Activated CD4-positive, alpha-beta memory T cell treated with anti-CD3 and anti-CD28 coated beads, Interleukin-2, amount 10 ng/mL, durations not matched to agents 7 days and 5 days (primary cell): ENCODE measurements around the gene PLB1. TPM values are rescaled to one million over a fixed set of nuclear protein-coding genes. Genes with fewer than 3 reads are reported as not detected.
A peak's percentile ranks its signal among the peaks of the same experiment; 100 is the strongest.

Experiments
- CTCF ChIA-PET: fragments of 350-600 bp; sonication (Branson Sonifier 250); formaldehyde crosslinking; loops from one replicate; lab custom pipeline; 2021; ENCODE audit warnings: antibody characterized with exemption, inconsistent platforms; lab: Charles Lee
- POLR2A ChIA-PET: fragments of 350-600 bp; sonication (Branson Sonifier 250); formaldehyde crosslinking; loops from one replicate; lab custom pipeline; 2021; ENCODE audit warnings: antibody characterized with exemption; lab: Charles Lee
- DNase-seq: peaks from one replicate; pipeline ENCODE4 v3.0.0-alpha.2; 2020
- H3K27ac Mint-ChIP-seq: one replicate; pipeline ENCODE4 v1.8.0; 2021; ENCODE audit warnings: mild to moderate bottlenecking, mixed read lengths
- H3K27me3 Mint-ChIP-seq: one replicate; pipeline ENCODE4 v1.8.0; 2021; ENCODE audit warnings: mixed read lengths
- H3K36me3 Mint-ChIP-seq: one replicate; pipeline ENCODE4 v1.8.0; 2021; ENCODE audit warnings: low read depth, mixed read lengths
- H3K4me1 Mint-ChIP-seq: one replicate; pipeline ENCODE4 v1.8.0; 2021; ENCODE audit warnings: mixed read lengths
- H3K4me3 Mint-ChIP-seq: one replicate; pipeline ENCODE4 v1.8.0; 2021; ENCODE audit warnings: mild to moderate bottlenecking, mixed read lengths
- H3K9me3 Mint-ChIP-seq: one replicate; pipeline ENCODE4 v1.8.0; 2021; ENCODE audit warnings: mixed read lengths
- total RNA-seq, 2 experiments: library from RNA; stranded (reverse); gene quantifications; one replicate each; pipeline ENCODE4 v1.2.3, GENCODE V29; 2021

The PLB1 gene
- total RNA-seq, 2 experiments from 2014 or later = 1.1 to 1.2 TPM

DNA sequence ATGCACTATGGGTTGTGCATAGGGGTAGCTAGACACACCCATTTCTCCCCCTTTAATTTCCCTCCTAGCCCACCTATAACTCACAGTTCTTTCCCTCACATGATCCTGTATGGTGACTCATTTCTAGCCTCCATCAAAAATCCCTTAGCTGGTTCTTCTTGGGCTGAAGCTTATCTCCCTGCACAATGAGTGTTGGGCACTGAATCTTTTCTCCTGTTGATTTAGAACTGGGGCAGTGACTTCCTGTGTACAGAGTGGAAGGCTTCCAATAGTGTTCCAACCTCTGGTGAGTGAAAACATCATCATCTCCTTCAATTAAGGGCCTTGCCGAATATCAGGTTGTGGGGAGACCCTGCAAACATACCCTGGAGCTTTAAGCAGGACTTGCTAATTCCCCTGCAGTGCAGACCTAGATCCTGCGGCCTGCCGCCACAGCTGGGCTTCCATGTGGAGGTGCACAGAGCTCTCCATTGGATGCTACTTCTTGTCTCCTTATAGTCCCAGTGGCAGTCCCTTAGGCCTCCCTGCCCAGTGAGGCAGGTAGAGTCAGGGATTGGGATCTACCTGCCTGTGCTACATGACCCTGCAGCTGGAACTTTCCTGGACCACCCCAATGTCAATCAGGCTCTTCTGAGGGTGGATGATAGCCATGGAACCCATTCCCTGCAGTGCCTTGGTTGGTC, 121.8 kb downstream of the PLB1 start:
- ChIA-PET CTCF (interaction anchor here (0.7 to 1.1 kb wide), 3 partner anchors 23 to 50 kb away, joined by 3 to 4 read pairs (median 3); no protein-coding TSS in a partner anchor), POLR2A (interaction anchor here (1.0 to 2.6 kb wide), 4 partner anchors 15 to 134 kb away, joined by 4 to 7 read pairs (median 4); partner anchors contain the start of gene PPP1CB)
- Mint-ChIP-seq H3K4me1 (peaks cover 50% of the 10 kb centered on the region), H3K27ac (no peak overlapping the region), H3K4me3 (no peak overlapping the region), H3K9me3 (no peaks in the 10 kb centered on the region), H3K27me3 (no peaks in the 10 kb centered on the region), H3K36me3 (no peaks in the 10 kb centered on the region)
- no peak for DNase-seq

DNA sequence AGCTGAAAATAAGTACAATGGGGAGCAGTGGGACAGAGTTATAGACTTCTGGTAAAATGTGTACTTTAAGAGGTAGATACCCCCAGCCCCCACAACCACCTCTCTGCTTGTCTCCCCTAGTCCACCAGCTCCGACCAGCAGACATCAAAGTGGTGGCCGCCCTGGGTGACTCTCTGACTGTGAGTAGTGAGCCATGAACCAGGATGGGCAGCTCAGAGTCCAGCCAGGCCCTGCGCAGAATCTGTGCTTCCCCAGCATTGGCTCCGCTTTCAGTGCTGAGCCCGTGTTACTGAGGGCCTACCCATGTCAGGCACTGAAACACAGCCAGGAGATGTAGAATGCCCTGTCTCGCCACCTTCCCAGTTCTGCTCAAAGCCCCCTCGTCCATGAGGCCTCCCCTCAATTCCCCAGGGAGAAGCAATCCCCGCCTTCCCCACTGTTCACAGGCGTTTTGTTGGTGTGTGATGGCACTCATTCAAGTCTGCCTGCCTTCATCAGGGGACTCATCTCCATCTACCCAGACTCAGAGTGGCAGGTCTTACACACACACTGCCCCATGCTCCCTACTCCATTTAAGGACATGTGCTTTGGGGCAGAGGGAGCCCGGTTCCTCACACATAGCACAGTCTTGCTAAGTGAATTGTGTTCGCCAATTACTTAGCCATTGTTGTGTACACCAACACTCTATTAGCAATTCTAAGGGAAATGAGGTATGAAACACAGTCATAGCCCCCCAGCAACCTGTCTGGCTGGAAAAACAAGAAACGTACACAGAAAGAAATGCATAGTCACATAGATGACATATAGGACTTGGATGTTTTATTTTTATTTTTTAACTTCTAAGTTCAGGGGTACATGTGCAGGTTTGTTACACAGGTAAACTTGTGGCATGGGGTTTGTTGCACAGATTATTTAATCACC, 122.6 kb downstream of the PLB1 start:
- POLR2A ChIA-PET = interaction anchor here (1.0 to 2.6 kb wide), 4 partner anchors 16 to 133 kb away, joined by 4 to 7 read pairs (median 4); partner anchors contain the start of gene PPP1CB
- Mint-ChIP-seq H3K9me3 (peaks cover 5% of the 10 kb centered on the region), H3K36me3 (peaks cover 6% of the 10 kb centered on the region), H3K27ac (no peak overlapping the region), H3K4me1 (peaks cover 57% of the 10 kb centered on the region), H3K4me3 (no peak overlapping the region), H3K27me3 (no peaks in the 10 kb centered on the region)
- CTCF ChIA-PET = interaction anchor here (1.1 to 1.8 kb wide), 2 partner anchors 24 kb away, joined by 3 to 8 read pairs; no protein-coding TSS in a partner anchor
- no peak for DNase-seq

DNA sequence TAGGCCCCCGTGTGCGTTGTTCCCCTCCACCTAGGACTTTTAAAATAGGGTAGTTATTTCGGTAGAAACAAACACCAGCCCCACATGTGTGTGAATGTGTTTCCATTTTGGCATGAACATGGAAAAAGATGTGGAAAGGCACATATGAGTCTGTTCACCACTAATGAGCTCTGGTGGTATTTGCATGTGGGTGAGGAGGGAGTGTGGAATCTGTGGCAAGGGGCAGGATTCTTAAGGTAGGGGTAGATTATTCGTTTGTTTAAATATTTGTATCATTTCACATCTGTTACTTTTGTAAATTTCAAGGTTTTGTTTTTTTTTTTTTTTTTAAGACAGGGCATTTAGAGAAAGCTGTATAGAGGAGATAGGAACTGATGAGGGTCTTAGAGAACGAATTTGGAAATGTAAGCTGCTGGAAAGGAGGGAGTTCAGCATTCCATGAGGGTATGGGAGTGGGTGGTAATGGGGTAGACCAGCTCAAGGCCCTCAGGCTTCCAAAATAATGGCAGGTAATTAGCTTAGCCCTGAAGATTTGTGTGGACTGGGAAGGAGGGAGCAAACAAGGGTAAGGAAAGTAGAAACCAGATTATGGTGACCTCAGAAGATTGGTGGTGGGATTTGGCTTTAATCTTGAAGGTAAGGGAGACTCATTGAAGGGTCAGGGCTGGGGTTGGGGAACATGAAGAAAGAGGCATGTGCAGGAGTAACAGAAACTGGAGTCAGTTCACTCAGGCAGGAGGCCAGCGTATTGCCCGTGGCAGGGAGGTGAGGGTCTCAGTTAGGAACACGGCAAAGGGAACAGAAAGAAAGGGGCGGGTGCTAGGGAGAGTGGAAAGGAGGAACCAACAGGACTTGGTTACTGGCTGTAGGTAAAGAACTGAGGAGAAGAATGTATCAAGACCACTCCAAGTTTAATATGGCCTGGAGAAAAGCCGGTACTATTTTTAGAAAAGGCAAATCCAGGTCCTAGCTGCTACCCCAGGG, 123.6 kb downstream of the PLB1 start:
- Mint-ChIP-seq H3K36me3 (peaks cover 6% of the 10 kb centered on the region), H3K27ac (peak overlapping the region; percentile 96), H3K9me3 (peaks cover 5% of the 10 kb centered on the region), H3K4me1 (peaks cover 68% of the 10 kb centered on the region), H3K27me3 (no peaks in the 10 kb centered on the region), H3K4me3 (no peak overlapping the region)
- ChIA-PET CTCF (interaction anchor here (1.8 kb wide), 1 partner anchor 25 kb away, joined by 8 read pairs; no protein-coding TSS in a partner anchor), POLR2A (interaction anchor here (1.0 kb wide), 1 partner anchor 132 kb away, joined by 3 read pairs; the partner anchor contains the start of gene PPP1CB)
- DNase-seq = no peak

DNA sequence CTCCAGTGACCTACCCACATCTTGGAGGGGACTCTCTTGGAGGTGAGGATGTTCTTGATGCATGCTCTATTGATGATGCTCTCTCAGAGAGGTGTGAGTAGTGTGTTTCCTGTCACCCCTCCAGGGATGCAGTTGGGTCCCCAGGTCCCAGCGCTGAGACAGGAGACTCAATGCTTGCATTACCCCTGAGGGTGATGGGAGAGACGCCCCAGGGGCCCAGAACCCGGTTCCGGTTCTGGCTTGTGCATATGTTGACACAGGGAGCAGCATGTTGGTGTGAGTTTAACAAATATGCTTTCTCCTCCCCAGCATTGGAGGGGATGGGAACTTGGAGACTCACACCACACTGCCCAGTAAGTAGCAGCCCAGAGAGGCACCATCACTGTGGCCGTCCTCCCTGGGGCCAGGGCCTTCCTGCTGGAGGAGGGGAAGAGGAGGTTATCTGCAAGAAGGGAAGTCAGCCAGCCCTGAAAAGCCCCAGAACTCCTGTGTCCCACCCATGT, 124.5 kb downstream of the PLB1 start:
- Mint-ChIP-seq H3K27me3 (no peaks in the 10 kb centered on the region), H3K4me1 (peaks cover 76% of the 10 kb centered on the region), H3K36me3 (peaks cover 9% of the 10 kb centered on the region), H3K9me3 (peaks cover 5% of the 10 kb centered on the region), H3K27ac (peak overlapping the region; percentile 96), H3K4me3 (no peak overlapping the region)
- ChIA-PET POLR2A (interaction anchor here (1.5 to 2.3 kb wide), 2 partner anchors 17 to 131 kb away, joined by 3 to 15 read pairs; partner anchors contain the start of gene PPP1CB), CTCF (interaction anchor here (1.8 kb wide), 1 partner anchor 26 kb away, joined by 8 read pairs; no protein-coding TSS in a partner anchor)
- DNase-seq = no peak

DNA sequence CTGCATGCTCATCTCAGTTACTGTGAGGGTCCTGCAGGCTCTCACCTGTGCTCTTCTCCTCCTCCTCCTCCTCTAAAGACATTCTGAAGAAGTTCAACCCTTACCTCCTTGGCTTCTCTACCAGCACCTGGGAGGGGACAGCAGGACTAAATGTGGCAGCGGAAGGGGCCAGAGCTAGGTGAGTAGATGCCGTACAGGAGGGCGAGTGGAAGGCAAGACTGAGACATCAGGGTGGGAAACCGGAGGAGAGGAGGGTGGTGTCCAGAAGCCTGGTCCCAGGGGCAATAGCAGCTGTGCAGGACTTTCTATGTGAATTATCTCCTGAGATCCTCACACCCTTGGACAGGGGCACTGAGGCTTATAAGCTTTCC, 124.9 kb downstream of the PLB1 start:
- H3K36me3 Mint-ChIP-seq = peaks cover 9% of the 10 kb centered on the region
- POLR2A ChIA-PET = interaction anchor here (1.0 to 5.5 kb wide), 10 partner anchors 7 to 390 kb away, joined by 3 to 54 read pairs (median 5); partner anchors contain the start of gene PPP1CB
- DNase-seq = no peak
- H3K4me3 Mint-ChIP-seq = peak overlapping the region; percentile 53
- CTCF ChIA-PET = interaction anchor here (0.6 to 3.2 kb wide), 3 partner anchors 8 to 938 kb away, joined by 3 to 17 read pairs (median 7); no protein-coding TSS in a partner anchor
- no peaks in the 10 kb centered on the region for H3K27me3 Mint-ChIP-seq
- H3K27ac Mint-ChIP-seq = peak overlapping the region; percentile 96
- H3K4me1 Mint-ChIP-seq = peaks cover 80% of the 10 kb centered on the region
- H3K9me3 Mint-ChIP-seq = peaks cover 5% of the 10 kb centered on the region

DNA sequence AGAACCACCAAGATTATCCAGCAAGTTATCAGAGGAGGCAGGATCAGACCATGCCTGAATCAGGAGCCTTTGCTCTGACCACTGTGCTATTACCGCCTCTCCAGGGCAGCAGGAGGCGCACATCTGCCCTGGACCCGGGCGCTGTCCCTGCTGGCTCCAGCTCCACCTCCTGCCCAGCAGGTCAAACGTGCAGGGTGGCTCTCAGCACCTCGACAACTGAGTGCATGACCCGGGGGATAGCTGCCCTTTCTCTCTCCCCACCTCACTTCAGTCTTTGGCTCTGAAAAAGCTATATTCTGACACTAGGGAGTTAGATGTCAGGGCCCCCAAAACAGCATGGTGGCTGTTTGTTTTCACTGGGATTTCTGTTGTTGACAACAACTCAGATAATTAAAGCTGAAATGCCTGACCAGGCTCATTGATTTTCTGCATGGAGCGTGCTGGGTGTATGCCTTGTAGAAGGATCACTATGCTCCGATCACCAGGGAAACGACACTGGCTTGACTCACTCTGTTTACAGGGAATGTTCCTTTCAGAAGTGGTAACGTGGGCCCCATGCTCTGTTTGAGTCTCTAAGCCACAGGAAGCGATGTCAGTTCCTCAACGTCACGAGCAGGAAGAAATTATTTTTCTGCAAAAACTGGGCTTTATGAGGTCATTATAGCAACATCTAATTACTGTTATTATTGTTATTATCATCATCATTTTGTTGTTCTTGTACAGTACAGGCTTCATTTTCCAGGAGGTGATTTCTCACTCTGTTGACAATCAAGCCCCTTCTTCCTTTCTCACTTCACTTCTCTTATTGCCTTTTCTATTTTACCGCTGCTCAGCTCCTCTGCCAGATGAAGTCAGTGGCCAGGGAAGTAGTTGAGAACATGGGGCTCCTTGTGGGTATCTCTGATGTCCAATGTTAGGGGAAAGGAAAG, 125.6 kb downstream of the PLB1 start:
- peak; percentile 79 for DNase-seq
- Mint-ChIP-seq H3K27ac (peak overlapping the region; percentile 96), H3K36me3 (peaks cover 9% of the 10 kb centered on the region), H3K4me3 (peak overlapping the region; percentile 53), H3K9me3 (peaks cover 5% of the 10 kb centered on the region), H3K27me3 (no peaks in the 10 kb centered on the region), H3K4me1 (peaks cover 86% of the 10 kb centered on the region)
- CTCF ChIA-PET = interaction anchor here (0.6 to 3.2 kb wide), 5 partner anchors 8 to 939 kb away, joined by 3 to 17 read pairs (median 4); no protein-coding TSS in a partner anchor
- POLR2A ChIA-PET = interaction anchor here (0.6 to 5.5 kb wide), 11 partner anchors 7 to 390 kb away, joined by 3 to 54 read pairs (median 5); partner anchors contain the start of gene PPP1CB

DNA sequence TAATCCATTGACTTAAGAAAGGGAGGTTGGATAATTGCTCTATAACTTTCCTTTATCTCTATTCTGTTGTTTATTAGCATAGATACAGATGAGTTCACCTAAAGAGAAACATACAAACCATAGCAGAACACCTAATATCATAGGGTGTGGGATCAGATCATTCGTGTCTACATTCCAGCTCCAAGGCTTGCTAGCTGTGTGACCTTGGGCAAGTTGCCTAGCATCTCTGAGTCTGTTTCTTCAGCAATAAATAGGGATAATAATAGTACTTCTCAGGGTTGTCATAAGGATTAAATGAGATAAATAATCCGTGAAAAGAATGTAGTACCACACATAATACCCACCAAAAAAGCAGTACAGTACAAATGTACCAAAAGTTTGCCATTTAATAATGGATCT, 126.2 kb downstream of the PLB1 start:
- peak overlapping the region; percentile 96 for H3K27ac Mint-ChIP-seq
- ChIA-PET POLR2A (interaction anchor here (0.6 to 5.5 kb wide), 9 partner anchors 8 to 389 kb away, joined by 3 to 54 read pairs (median 5); partner anchors contain the start of genes PPP1CB and TRMT61B), CTCF (interaction anchor here (1.4 to 3.2 kb wide), 3 partner anchors 9 to 127 kb away, joined by 4 to 17 read pairs (median 7); no protein-coding TSS in a partner anchor)
- H3K27me3 Mint-ChIP-seq = no peaks in the 10 kb centered on the region
- DNase-seq = no peak
- H3K9me3 Mint-ChIP-seq = peaks cover 5% of the 10 kb centered on the region
- H3K4me3 Mint-ChIP-seq = peak overlapping the region; percentile 53
- H3K36me3 Mint-ChIP-seq = peaks cover 9% of the 10 kb centered on the region
- H3K4me1 Mint-ChIP-seq = peaks cover 91% of the 10 kb centered on the region

DNA sequence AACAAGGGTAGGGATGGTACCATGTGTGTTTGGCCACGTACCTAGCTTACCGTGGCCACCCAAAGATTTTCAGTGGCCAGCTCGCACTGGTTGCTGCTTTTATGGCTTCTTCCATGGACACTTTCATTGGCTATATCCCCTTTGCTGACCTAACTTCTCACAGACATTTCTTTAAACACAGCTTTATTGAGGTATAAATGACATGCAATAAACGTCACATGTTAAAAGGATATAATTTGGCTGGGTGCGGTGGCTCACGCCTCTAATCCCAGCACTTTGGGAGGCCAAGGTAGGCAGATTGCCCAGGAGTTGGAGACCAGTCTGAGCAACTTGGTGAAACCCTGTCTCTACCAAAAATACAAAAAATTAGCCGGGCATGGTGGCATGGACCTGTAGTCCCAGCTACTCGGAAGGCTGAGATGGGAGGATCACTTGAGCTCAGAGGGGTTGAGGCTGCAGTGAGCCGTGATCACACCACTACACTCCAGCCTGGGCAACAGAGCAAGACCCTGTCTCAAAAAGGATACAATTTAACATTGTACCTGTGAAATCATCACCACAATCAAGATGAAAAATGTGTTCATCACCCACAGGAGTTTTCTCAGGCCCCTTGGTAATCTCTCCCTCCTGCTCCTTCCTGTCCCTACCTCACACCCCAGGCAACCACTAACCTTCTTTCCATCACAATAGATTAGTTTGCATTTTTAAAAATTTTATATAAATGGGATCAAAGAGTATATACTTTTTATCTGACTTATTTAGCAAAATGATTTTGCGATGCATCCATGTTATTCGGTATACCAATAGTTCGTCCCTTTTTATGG, 127.9 kb downstream of the PLB1 start:
- Mint-ChIP-seq H3K27me3 (no peaks in the 10 kb centered on the region), H3K9me3 (peaks cover 5% of the 10 kb centered on the region), H3K4me1 (peaks cover 89% of the 10 kb centered on the region), H3K4me3 (no peak overlapping the region), H3K27ac (peak overlapping the region; percentile 92), H3K36me3 (peaks cover 12% of the 10 kb centered on the region)
- no peak for DNase-seq
- ChIA-PET CTCF (interaction anchor here (0.6 to 3.2 kb wide), 7 partner anchors 10 to 197 kb away, joined by 3 to 25 read pairs (median 5); no protein-coding TSS in a partner anchor), POLR2A (interaction anchor here (1.2 to 5.5 kb wide), 6 partner anchors 10 to 246 kb away, joined by 4 to 54 read pairs (median 6); partner anchors contain the start of genes PPP1CB and TRMT61B)

DNA sequence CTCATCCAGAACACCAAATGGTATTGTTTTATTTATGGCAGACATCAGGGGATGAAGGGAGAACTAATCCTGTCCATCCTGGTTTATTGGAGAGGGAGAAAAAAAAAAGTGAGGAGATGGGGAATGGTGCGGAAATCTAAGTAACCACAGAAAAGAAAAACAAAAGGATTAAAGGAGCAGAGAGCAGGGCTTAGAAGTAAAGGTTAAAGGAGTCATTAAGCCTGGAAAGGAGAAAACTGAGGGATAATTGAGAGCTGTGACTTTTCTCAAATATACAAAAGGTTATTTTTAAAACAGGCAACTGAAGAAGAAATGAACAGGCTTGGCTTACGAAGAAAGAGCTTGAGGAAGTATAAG, 128.6 kb downstream of the PLB1 start:
- Mint-ChIP-seq H3K27me3 (no peaks in the 10 kb centered on the region), H3K9me3 (peaks cover 5% of the 10 kb centered on the region), H3K4me1 (peaks cover 84% of the 10 kb centered on the region), H3K4me3 (peak overlapping the region; percentile 42), H3K36me3 (peaks cover 12% of the 10 kb centered on the region), H3K27ac (peak overlapping the region; percentile 92)
- ChIA-PET CTCF (interaction anchor here (1.0 to 2.8 kb wide), 6 partner anchors 9 to 79 kb away, joined by 3 to 25 read pairs (median 4); no protein-coding TSS in a partner anchor), POLR2A (interaction anchor here (0.7 to 5.5 kb wide), 8 partner anchors 10 to 127 kb away, joined by 3 to 54 read pairs (median 4); partner anchors contain the start of gene PPP1CB)
- no peak for DNase-seq
